Thoracic aorta (tissue), 2 donors: Measurements from ENCODE around the gene ENTHD1. TPM values are rescaled to one million over a fixed set of nuclear protein-coding genes. Genes with fewer than 3 reads are reported as not detected.

Experiments used
- ATAC-seq: fragments of 150-250 bp; one replicate; pipeline ENCODE4 v1.8.0; 2017; ENCODE audit warnings: low read depth; ENCODE audit not compliant: insufficient number of reproducible peaks, low FRiP score
- DNase-seq: peaks from one replicate; pipeline ENCODE4 v3.0.0-alpha.2; 2020; ENCODE audit warnings: low spot score
- H3K27ac ChIP-seq, 2 donors: fragments of 200-600 bp; sonication (generic); 1 replicate in 1 of 2; 2 replicates in 1 of 2; pipeline ENCODE4 v1.5.1; 2016; ENCODE audit warnings: mild to moderate bottlenecking in 2 of 2, moderate library complexity in 2 of 2
- H3K27me3 ChIP-seq: fragments of 200-600 bp; sonication (generic); replicated peaks from 2 replicates; pipeline ENCODE4 v1.6.0; 2016; ENCODE audit warnings: mild to moderate bottlenecking; ENCODE audit not compliant: insufficient read depth
- H3K36me3 ChIP-seq: fragments of 200-600 bp; sonication (generic); one replicate; pipeline ENCODE4 v1.5.1; 2016
- H3K4me1 ChIP-seq, 2 donors: fragments of 200-600 bp; sonication (generic); 1 replicate in 1 of 2; 2 replicates in 1 of 2; pipeline versions ENCODE4 v1.5.1 to v1.6.0; 2016; ENCODE audit warnings: low read depth in 2 of 2, mild to moderate bottlenecking in 1 of 2; ENCODE audit not compliant: control insufficient read depth in 1 of 2
- H3K4me3 ChIP-seq: fragments of 200-600 bp; sonication (generic); 2 replicates; pipeline ENCODE4 v1.5.1; 2016; ENCODE audit warnings: mild to moderate bottlenecking
- H3K9me3 ChIP-seq: fragments of 200-600 bp; sonication (generic); 2 replicates; pipeline ENCODE4 v1.5.1; 2016
- CTCF ChIP-seq: fragments of 200-600 bp; sonication (generic); IDR thresholded peaks from one replicate; pipeline ENCODE4 v1.5.1; 2019; ENCODE audit warnings: antibody characterized with exemption
- total RNA-seq, 2 donors: library from RNA; depleted of rRNA; stranded (reverse); fragments of >200 nt; gene quantifications; one replicate each; pipeline versions ENCODE4 v1.1.0 to v1.2.3, GENCODE V29; 2016

Gene ENTHD1
- total RNA-seq, 2 donors from 2014 or later, result not detected

GRCh38 chr22:39715778-39716495, 177.6 kb downstream of the ENTHD1 start:
- Histone ChIP-seq H3K27me3 (no peaks in the 10 kb centered on the region), H3K4me1 (no peaks in the 10 kb centered on the region), H3K36me3 (no peaks in the 10 kb centered on the region), H3K27ac (no peak overlapping the region), H3K4me3 (no peak overlapping the region), H3K9me3 (no peaks in the 10 kb centered on the region)
- no peak for DNase-seq
- TF ChIP-seq CTCF, result no peak
- ATAC-seq, result no peak

GRCh38 chr22:39714321-39714720, 179.2 kb downstream of the ENTHD1 start:
- no peak for DNase-seq
- TF ChIP-seq CTCF, result no peak
- Histone ChIP-seq H3K4me1 (no peaks in the 10 kb centered on the region), H3K9me3 (no peaks in the 10 kb centered on the region), H3K4me3 (no peak overlapping the region), H3K27ac (no peak overlapping the region), H3K27me3 (no peaks in the 10 kb centered on the region), H3K36me3 (no peaks in the 10 kb centered on the region)
- no peak for ATAC-seq

- Histone ChIP-seq H3K27me3 (no peaks in the 10 kb centered on the region), H3K9me3 (no peaks in the 10 kb centered on the region), H3K27ac (no peak overlapping the region), H3K36me3 (no peaks in the 10 kb centered on the region), H3K4me3 (no peak overlapping the region), H3K4me1 (no peaks in the 10 kb centered on the region)
- ATAC-seq (no peak), DNase-seq (no peak)
- TF ChIP-seq CTCF, result no peak
Observed at GRCh38 chr22:39713799-39714290, 179.7 kb downstream of the ENTHD1 start.

- TF ChIP-seq CTCF, result no peak
- no peak for DNase-seq
- Histone ChIP-seq H3K27me3 (no peaks in the 10 kb centered on the region), H3K27ac (no peak overlapping the region), H3K36me3 (no peaks in the 10 kb centered on the region), H3K4me3 (no peak overlapping the region), H3K9me3 (no peaks in the 10 kb centered on the region), H3K4me1 (no peaks in the 10 kb centered on the region)
- ATAC-seq, result no peak
Observed at GRCh38 chr22:39712751-39713525, 180.6 kb downstream of the ENTHD1 start.

GRCh38 chr22:39712081-39712480, 181.5 kb downstream of the ENTHD1 start:
- Histone ChIP-seq H3K9me3 (no peaks in the 10 kb centered on the region), H3K27ac (no peak overlapping the region), H3K4me1 (no peaks in the 10 kb centered on the region), H3K4me3 (no peak overlapping the region), H3K36me3 (no peaks in the 10 kb centered on the region), H3K27me3 (no peaks in the 10 kb centered on the region)
- DNase-seq (no peak), ATAC-seq (no peak)
- TF ChIP-seq CTCF, result no peak
